ENCODE results near the gene AKR1C2.
"Not testable (repeated sequence)": the region's sequence is repeated elsewhere in the genome, so short reads cannot be mapped to it uniquely, and the experiment has no call there.

Gene AKR1C2

DNA sequence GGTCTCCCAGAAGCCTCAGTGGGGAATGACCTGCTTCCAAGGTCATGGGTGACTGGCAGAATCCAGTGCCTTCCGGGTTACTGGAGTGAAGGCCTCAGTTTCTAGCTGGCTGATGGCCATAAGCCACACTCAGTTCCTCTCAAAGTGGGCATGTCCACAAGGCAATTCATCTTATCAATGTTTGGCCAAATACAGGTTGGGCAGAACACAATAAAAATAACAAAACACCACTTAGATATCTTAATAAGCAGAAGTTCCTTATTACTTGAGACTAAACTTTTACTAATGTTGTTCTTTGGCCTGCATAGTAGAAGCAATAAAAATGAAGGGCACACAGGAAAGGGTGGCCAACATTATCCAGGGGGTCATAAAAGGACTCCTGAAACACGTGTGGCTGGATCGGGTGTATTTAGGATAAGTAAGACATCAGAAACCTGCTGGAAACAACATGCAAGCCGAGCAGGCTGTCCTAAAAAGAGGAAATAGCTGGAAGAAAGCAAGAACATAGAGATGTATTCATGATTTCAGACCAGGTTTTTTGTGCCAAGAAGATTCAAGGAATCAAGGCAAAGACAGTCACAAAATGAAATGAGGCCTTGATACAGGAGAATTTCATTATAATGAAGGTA lies 19.6 kb upstream of the AKR1C2 start:
- FAIRE-seq, result peak; percentile 53

DNA sequence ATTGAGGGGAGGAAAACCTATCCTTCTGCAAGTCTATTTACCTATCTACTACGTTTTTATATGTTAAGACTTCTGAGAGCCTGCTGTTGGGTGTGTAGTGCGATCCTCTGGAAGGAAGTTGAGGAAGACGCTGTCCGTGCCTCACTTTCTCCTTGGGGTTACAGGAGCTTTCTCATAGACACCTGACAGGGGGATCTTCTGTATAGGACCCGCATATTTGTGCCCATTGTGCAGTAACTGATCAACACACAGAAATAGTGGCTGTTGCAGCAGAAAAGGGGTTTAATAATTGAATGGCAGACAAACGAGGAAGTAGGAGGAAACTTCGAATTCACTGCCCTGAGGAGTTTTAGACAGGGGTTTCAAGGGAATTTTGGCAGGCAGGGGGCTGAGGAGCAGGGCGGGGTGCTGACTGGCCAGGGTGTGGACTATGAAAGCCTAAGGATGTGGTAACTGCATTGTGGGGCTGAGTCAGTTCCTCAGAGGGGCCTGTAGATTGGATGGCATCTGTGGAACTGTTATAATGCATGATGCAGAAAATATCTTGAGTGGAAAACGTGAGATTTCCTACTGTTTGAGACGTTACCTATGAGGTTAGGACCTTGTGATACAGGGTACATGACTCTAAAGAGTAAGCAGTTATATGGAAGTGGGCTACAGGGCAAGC lies 18.1 kb upstream of the AKR1C2 start:
- FAIRE-seq, result not testable (repeated sequence)

DNA sequence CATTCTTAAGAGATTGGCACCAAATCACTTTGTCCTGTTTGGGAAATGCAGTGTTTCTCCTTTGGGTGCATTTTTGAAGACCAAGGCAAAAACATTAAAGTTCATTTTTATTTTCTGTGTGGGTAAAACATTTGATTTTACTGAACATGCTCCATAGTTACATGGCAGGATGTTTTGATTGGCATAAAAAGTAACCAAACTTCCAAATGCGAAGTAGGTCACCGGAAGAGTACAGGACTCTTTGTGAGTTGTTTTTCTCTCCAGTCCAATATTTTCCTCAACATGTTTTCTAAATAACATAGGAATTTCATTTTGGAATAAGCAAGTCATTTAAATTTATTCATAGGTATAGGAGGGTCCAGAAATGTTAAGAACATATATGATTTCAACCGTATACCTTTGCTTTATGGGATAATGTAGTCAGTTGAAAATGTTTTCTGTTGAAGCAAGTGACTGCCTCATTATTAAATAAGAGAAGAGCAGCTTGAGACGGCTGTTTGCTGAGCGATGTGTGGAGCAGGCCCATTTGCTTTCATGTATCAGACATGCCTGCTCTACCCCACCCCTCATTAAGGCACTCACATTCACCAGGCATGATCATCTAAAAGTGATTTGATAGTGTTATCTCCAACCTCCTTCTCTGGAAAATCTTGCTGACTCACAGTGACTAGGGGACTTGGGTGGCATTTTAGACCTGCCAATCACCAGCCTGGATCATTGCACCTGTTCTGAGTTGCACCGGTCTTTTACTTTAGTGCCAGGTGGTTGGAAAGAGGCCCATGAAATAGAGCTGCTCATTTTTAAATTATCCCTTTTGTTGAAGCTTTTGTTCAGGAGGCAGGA lies 16.3 kb upstream of the AKR1C2 start:
- not testable (repeated sequence) for FAIRE-seq

DNA sequence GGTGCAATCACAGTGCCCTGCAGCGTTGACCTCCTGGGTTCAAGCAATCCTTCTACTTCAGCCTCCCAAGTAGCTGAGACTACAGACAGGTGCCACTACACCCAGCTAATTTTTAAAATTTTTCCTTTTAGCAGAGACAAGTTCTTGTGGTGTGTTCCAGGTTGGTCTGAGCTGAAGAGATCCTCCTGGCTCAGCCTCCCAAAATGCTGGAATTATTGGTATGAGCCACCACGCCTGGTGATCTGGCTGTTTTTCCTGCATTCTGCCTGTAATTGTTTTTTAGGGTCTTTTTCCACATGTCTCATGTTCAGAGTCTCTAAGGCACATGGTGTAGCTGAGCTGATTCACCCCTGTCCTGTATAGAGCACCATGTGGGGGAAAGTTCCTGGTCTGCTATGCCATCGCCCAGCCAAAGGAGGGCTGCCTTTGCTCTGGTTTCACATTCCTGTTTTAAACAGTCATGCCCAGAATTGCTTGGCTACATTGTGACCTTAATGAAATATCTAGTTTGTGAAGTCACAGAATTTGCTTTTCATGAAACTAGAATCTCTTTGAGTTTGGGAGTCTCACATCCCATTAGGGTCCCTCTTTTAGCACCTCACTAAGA lies 15.1 kb upstream of the AKR1C2 start:
- not testable (repeated sequence) for FAIRE-seq

DNA sequence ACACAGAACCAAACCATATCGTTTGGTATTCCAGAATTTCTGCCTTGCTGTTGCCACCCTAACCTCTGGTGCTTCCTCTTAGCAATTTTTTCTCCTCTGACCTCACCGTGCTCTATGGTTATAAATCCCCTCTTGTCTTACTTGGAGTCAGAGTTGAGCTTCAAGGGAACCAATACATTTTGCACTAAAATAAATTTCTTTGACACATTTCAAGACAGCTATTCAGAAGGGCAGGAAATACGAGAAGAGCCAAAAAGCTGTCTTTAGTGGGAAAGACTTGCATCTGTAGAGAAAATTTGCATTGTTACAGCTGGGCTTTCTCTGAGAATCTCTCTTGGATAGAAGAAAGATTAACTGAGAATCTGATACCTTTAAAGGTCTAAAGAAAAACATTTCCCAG lies 14.5 kb upstream of the AKR1C2 start:
- no peak for FAIRE-seq

DNA sequence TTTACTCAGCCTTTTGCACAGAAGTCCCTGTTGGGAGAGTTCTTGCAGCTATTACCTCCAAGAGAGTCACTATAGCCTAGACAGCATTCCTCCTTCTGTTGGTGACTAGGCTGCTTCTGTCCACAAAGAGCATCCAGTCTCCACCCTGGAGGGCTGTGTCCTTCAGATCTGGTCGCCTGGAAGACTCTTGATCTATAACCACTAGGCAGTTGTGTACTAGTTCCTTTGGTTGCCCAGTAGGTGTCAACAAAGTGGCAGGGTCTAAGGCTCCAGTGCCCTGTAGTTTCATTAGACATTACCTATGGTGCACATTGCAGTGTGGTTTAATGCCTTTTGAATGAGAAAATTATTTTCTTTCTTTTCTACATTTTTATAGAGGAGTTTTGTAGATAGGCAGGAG lies 11.3 kb upstream of the AKR1C2 start:
- no peak for FAIRE-seq

DNA sequence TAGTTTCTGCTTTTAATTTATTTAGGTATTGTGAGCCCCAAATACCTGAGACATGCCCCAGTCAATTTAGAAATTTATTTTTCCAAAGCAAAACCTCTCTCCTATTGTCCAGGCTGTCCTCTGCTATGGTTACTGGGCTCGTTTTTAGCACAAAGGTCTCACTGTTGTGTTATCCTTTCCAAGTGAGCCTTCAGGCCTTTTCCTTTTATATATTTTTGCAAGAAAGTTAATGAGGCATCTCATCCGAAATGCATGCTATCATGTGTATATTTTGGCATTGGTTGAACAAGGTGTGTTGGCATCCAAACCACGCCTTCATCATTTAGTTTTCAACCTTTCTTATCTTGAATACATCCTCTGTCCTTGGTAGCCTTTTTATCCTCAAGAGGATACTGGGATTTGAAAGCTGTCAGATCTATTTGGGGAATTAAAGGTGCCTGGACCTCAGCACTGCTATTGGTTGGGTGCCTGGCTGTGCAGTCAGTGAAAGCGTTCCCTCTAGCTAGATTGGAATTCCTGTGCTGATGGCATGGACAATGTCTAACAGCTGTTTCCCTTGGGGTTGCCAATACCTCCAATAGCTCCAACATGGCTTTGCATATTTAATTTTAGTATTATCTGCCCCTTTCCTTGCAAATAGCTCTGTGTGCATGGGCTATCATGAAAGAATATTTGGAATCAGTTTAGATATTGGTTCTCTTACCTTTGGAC lies 10.7 kb upstream of the AKR1C2 start:
- not testable (repeated sequence) for FAIRE-seq

DNA sequence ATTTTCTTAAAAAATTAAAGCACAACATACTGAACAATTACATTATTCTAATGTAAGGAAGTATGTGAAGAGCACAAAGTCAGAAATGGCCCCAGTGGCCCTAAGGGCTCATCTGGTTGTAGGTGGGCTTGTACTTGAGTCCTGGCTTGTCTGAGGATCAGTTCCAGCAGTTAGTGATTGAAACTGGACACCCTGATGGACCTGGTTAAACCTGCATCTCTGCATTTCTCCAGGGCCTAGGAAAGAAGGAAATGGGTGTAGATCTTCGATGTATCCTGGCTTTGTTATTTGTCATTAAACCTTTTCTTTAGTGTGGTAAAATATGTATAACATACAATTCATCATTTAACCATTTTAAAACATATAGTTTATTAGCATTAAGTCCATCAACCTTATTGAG lies 9.7 kb upstream of the AKR1C2 start:
- FAIRE-seq, result no peak

DNA sequence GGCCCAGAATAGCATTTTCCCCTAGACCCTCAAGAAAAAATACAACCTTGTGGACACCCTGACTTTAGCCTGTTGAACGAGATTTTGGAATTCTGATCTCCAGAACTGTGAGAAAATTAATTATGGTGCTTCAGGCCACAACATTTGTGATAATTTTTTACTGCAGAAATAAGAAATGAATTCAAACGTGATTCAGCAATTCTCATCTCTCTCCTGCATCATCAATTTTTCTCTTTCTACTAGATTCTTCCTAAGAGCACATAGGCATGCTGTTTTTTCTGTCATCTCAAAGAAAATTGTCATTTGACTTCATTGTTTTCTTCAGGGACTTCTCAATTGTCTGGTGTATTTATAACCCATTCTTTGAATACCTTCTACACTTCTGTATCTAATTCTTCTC lies 8.9 kb upstream of the AKR1C2 start:
- FAIRE-seq, result no peak

DNA sequence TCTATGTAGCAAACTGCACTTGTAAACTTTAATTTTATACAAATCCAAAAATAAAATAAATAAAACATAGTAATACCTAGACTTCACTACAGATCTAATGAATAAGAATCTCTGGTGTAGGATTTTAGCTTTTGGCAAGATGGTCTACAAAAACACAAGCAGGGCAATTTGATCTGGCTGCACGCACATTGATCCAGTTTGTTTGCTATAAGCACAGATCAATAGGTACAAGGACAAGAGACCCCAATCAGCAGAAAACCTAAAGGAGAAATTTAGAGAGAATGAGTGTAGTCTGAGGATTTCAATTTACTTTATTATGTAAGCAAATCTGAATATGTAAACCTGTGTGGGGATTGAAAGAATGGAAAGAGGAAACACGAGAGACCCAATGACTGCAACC lies 7.7 kb upstream of the AKR1C2 start:
- FAIRE-seq, result not testable (repeated sequence)

DNA sequence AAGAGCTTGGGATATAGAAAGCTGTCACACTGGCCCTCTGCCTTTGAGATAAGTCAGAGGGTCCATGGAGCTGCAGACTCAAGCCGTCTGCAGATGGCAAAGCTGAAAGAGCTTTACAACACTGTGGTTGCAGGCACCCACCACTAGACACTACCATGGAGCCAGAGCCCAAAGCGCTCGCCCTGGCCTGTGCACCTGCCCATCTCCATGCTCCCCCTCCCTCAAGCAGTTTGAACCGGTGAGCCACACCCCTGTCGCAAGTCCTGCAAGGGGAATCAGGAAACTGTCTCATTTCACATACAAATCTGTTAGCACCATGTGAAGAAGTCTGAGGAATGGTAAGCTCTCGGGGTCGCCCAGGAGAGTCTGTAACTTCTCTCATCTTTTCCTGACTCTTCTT lies 6.4 kb upstream of the AKR1C2 start:
- not testable (repeated sequence) for FAIRE-seq

DNA sequence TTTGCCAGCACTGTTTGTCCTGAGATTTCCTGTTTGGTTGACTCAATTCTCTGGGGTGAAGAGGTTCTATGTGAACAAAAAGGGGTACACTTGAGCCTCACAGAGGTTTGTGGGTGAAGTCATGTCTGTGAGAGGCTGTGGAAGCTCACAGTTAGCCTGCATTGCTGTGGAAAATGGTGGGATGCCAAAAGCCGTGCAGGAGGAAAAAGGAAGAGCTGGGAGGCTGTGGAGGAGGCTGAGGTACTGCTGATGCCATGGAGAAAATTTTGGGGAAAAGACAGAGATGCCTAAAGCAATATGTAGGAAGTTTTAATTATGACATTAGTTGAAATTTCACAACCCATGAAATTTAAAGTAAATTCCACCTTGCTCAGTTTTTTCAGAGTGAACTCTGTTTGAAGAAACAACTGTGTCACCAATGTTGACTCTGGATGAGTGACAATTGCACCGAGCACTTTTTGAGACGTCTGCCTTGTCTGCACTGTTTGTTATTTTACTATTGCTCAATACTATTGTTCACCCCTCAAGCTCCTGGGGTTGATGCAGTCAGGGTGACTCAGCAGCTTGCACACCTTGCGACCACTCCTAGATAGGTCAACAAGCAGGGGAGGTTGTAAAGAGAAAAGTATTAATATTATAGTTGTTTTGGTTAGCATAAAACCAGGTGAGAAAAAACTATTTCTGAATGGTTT lies 5.3 kb upstream of the AKR1C2 start:
- not testable (repeated sequence) for FAIRE-seq

DNA sequence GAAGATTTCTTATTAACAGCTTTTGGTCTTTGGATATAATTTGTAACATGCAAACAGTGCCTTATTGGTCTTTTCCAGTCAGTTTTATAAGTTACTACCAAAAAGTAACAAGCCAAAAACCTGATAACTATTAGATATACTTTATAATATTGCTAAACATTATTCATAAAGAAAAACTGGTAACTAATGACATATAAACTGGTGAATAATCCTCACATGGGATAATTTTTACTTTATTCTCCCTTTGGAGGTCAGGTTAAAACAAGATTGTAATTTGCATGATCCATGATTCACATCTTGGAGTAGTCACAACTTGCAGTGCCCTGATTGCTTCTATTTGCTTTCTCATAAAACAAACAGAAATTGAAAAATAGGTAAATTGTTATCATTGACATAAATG lies 844 bp upstream of the AKR1C2 start:
- FAIRE-seq, result not testable (repeated sequence)

DNA sequence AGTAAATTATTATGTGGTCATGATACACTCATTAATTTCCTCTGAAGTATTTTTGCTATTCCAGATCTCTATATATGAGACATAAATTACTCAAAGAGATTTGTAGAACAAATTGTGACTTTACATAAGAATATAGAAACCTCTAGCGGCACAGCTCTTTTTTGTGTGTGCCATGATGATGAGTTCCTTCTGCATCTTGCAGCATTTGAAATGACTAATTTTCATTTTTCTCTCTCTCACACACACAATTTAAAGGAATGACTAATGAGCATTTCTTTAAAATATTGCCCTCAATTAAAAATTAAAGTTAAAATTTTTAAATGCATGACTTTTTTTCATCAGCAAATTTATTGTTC lies 351 bp upstream of the AKR1C2 start:
- not testable (repeated sequence) for FAIRE-seq

DNA sequence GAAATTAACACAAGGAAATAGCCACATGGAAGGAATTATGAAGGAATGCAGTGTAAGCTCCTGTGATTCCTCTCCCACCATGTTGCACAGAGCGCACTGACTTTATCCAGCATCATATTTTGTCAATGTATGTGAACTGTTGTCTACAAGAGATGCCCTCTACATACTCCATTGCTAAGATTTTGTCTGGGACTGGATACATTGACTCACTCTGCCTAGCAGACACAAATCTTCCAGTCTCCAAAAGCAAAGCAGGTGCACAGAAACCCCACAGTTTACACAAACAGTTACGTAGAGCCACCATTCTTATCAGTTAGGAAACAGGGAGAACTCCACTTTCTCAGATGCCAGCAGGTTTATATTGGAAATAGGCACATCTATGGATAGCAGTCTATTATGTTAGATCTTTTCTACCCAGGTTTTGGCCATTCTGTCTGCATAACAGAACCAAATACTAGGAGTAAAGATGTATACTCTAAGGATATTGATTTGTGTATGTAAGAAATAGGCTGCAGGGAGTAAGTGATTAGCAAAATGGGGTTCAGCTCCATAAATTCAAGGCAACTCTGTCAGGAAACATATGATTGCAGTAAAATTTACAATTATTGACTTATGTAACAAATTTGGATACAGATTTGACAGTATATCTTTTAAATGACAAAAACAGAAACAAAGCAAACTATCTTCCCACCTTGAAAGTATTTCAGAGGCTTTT lies 1.5 kb downstream of the AKR1C2 start:
- no peak for FAIRE-seq

DNA sequence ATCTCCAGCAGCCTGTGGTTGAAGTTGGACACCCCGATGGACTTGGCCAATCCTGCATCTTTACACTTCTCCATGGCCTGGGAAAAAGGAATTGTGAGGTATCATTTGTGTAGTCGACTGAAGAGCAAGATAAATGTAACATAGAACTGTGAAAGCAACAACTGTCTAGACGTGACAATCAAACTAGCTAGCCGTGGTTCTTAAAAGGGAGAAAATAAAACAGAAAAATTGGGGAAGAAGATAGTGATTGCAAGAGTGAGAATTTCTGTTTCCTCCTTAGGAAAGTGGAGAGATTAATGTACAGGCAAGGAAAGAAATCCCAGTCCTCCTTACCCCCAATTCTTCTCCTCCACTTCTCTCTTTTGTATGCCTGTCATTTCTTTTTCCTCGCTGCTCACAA lies 5.0 kb downstream of the AKR1C2 start:
- FAIRE-seq, result no peak

DNA sequence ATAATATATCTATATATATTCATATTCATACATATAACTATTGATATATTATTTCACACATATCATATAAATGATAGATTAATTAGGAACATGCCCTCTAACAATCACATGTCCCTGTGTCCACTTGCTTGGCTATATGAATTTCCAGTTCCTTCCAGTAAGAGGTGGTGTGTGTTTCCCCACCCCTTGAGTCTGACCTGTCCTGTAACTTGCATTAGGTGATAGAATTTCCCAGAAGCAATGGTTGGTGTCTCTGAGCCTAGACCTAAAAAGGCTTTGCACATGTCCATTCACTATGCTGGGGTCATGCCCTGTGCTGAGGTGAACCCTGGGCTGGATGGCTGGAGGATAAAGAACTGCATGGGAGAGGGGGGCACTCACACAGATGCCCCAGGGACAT lies 9.4 kb downstream of the AKR1C2 start:
- not testable (repeated sequence) for FAIRE-seq

DNA sequence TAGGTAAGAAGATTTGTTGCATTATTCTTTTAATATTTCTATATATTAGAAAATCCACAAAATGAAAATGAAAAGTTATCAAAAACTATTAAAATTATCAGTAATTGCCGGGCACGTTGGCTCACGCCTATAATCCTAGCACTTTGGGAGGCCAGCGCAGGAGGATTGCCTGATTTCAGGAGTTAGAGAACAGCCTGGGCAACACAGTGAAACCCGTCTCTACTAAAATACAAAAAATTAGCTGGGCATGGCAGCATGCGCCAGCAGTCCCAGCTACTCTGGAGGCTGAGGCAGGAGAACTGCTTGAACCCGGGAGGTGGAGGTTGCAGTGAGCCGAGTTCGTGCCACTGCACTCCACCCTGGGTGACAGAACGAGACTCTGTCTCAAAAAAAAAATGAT lies 11.1 kb downstream of the AKR1C2 start:
- FAIRE-seq, result not testable (repeated sequence)

DNA sequence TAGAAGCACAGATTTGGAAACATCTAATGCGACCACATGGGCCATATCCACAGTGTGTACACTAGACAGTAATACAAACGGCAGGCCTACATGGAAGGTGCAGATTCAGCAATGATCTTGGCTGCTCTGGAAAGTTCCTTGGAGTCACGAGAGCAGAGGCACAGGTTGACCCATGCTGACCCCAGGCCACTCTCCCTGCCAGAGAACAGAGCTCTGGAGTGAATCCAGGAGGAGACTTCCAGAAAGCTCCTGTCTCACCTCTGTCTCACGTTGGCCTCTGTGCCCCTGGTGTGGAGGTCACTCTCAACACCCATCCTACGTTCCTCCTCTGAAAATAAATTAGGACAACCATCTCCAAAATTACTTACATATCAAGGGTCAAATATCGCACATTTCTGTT lies 12.2 kb downstream of the AKR1C2 start:
- not testable (repeated sequence) for FAIRE-seq

DNA sequence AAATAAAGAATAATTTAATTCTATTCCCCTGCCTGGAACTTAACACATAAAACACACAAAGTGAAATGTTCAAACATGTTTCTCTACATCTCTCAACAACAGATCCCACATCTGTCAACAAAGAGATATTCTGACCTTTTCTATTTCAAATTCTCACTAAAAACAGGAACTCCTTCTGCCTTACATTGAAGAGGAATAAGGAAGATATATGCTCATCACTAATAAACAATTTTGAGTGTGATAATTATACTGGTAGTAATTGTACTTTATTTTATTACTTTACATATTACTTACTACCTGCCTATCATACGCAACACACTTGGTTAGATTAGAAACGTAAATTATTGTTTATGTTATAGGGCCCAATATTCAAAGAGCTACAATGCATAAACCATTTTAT lies 13.4 kb downstream of the AKR1C2 start:
- no peak for FAIRE-seq

DNA sequence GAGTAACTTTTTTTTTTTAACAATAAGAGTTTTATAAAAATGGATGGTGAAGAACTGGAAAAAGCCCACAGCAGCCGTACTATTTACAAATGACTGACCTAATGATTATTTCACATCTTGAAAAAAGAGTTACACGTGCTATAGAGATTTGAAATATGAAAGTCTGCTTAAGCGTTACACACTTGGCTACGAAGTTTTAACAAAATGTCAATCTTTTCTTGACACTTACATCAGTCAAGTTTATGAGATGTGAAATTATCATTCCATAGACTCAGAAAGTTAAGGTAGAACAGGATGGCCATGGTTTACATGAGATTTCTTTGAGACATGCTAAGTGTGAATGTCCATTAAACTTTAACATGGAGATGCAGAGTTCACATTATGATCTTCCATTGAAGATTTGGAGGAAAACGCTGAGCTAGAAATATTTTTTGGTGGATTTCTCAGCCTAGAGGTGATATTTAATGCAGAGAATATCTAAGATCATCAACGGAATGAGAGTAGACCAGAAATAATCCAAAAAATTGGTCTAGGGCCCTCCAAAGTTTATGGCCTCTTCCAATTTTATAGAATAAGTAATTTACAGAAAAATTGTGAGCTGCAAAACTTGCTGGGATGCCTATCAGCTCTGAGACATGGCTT lies 15.5 kb downstream of the AKR1C2 start:
- FAIRE-seq, result not testable (repeated sequence)

All from colon (tissue), 2 donors.